ENCODE results near the gene GRK1. TPM values are rescaled to one million over a fixed set of nuclear protein-coding genes. Genes with fewer than 3 reads are reported as not detected.

GRK1 gene
- total and polyA plus RNA-seq, 2 of the 4 experiments (the other 2 are of a cell fraction), result not detected

DNA sequence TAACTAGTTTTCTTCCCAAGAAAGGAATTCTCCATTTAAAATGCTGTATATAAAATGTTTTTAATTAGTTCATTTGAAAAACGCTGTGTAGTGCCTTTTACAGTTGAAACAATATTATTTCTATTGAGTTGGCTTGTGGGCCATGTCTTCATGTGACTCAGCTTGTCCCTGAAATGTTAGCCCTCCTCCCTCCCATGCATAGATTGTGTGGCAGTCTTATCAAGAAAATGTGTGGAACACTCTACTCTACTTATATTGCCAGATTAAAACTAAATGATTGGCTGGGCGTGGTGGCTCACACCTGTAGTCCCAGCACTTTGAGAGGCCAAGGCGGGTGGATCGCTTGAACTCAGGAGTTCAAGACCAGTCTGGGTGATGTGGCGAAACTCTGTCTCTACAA lies 49.1 kb upstream of the GRK1 start:
- H3K79me1 ChIP-seq (ENCODE audit: low read depth in 1 of 2, low read length in 2 of 2), result peaks cover 31 to 69% of the 10 kb centered on the region in 2 experiments
- dilution Hi-C loops (cut with HindIII; ENCODE audit: low sequenced_read_pairs, unreplicated experiment) (no loop called here), intact Hi-C loops (cut with micrococcal nuclease) (no loop called here), in situ Hi-C loops (cut with MboI; ENCODE audit: low sequenced_read_pairs) (no loop called here)
- H3K18ac ChIP-seq (ENCODE audit: low read depth, low read length), result no peak overlapping the region
- no peak overlapping the region for H3K4ac ChIP-seq (ENCODE audit: low read depth, low read length)
- peaks cover 62% of the 10 kb centered on the region for H4K20me1 ChIP-seq (ENCODE audit: insufficient read depth, low read length)
- TF ChIP-seq, protein P1, sequence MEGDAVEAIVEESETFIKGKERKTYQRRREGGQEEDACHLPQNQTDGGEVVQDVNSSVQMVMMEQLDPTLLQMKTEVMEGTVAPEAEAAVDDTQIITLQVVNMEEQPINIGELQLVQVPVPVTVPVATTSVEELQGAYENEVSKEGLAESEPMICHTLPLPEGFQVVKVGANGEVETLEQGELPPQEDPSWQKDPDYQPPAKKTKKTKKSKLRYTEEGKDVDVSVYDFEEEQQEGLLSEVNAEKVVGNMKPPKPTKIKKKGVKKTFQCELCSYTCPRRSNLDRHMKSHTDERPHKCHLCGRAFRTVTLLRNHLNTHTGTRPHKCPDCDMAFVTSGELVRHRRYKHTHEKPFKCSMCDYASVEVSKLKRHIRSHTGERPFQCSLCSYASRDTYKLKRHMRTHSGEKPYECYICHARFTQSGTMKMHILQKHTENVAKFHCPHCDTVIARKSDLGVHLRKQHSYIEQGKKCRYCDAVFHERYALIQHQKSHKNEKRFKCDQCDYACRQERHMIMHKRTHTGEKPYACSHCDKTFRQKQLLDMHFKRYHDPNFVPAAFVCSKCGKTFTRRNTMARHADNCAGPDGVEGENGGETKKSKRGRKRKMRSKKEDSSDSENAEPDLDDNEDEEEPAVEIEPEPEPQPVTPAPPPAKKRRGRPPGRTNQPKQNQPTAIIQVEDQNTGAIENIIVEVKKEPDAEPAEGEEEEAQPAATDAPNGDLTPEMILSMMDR (conservative IDR thresholded peaks at IDR 0.05; ENCODE audit: low read depth, low read length), result no peak
- TF ChIP-seq BHLHE40 (IDR thresholded peaks at IDR 0.05; ENCODE audit: low read depth, low read length) (no peak), FOS (IDR thresholded peaks at IDR 0.05; ENCODE audit: low read depth, low read length) (no peak), SMC3 (IDR thresholded peaks at IDR 0.05; ENCODE audit: low read depth, low read length) (no peak), NFE2L2 (IDR thresholded peaks at IDR 0.05; ENCODE audit: low read depth, low read length) (no peak), RCOR1 (IDR thresholded peaks at IDR 0.05; ENCODE audit: insufficient replicate concordance, low read length) (no peak), RAD21 (IDR thresholded peaks at IDR 0.05; ENCODE audit: low read length) (no peak), MAZ (IDR thresholded peaks at IDR 0.05; ENCODE audit: borderline replicate concordance, low read depth, low read length) (no peak), CHD1 (IDR thresholded peaks at IDR 0.05; ENCODE audit: low read depth, low read length) (no peak), CEBPB (IDR thresholded peaks at IDR 0.05; ENCODE audit: low read depth, low read length) (no peak)
- TF ChIP-seq, protein P2, sequence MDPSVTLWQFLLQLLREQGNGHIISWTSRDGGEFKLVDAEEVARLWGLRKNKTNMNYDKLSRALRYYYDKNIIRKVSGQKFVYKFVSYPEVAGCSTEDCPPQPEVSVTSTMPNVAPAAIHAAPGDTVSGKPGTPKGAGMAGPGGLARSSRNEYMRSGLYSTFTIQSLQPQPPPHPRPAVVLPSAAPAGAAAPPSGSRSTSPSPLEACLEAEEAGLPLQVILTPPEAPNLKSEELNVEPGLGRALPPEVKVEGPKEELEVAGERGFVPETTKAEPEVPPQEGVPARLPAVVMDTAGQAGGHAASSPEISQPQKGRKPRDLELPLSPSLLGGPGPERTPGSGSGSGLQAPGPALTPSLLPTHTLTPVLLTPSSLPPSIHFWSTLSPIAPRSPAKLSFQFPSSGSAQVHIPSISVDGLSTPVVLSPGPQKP (IDR thresholded peaks at IDR 0.05; ENCODE audit: borderline replicate concordance, low read depth, low read length), result no peak
- H4K5ac ChIP-seq (ENCODE audit: low read depth, low read length), result no peak overlapping the region
- no peak overlapping the region for H3K4me2 ChIP-seq (ENCODE audit: low read depth, low read length)
- ChIA-PET POLR2A (ENCODE audit: unreplicated experiment) (no interaction called here), CTCF (no interaction called here)
- no peak overlapping the region for H2AK5ac ChIP-seq (ENCODE audit: low read depth, low read length)
- no peak overlapping the region for H2BK15ac ChIP-seq (ENCODE audit: low read depth, low read length)
- no peak overlapping the region for H2BK5ac ChIP-seq (ENCODE audit: low read depth, low read length, poor library complexity, severe bottlenecking)
- no peak overlapping the region for H3K23ac ChIP-seq (ENCODE audit: low read depth, low read length)
- ATAC-seq (ENCODE audit: low read depth) (no peak), DNase-seq (peak; percentile 6)
- H3K4me3 ChIP-seq (ENCODE audit: insufficient read depth, low read depth, low read length), result no peak overlapping the region
- H3K27me3 ChIP-seq (ENCODE audit: control insufficient read depth, insufficient read depth, low read length), result no peaks in the 10 kb centered on the region
- H3K4me1 ChIP-seq (ENCODE audit: control insufficient read depth, insufficient read depth, low read length), result peaks cover 13% of the 10 kb centered on the region
- H3K56ac ChIP-seq (ENCODE audit: extremely low read depth, insufficient read depth, low read length), result no peak overlapping the region
- H2AK9ac ChIP-seq (replicated peaks; ENCODE audit: low read depth, low read length, poor library complexity), result no peak overlapping the region
- H3K9me1 ChIP-seq (ENCODE audit: insufficient read depth, low read length), result peaks cover 24% of the 10 kb centered on the region
- no peak overlapping the region for H4K91ac ChIP-seq (ENCODE audit: insufficient read depth, low read depth, low read length)
- H3K36me3 ChIP-seq (ENCODE audit: control insufficient read depth, insufficient read depth, low read length), result peaks cover 14% of the 10 kb centered on the region
- H3K27ac ChIP-seq (ENCODE audit: insufficient read depth, low read length), result no peak overlapping the region
- H2BK20ac ChIP-seq (ENCODE audit: low read depth, low read length), result no peak overlapping the region
- WGBS, 2 experiments (ENCODE audit: extremely low coverage in 2 of 2, insufficient read length in 1 of 2), result no CpG with 5 or more reads among the region's 5 CpGs
- no peak overlapping the region for H2AFZ ChIP-seq (replicated peaks; ENCODE audit: low read length, poor library complexity)
- H4K8ac ChIP-seq (ENCODE audit: low read depth in 2 of 2, low read length in 2 of 2), result no peak overlapping the region
- BruUV-seq (replicated peaks), result no TSS peak
- no peak overlapping the region for H3K9ac ChIP-seq (ENCODE audit: low read depth, low read length)
- H3K9me3 ChIP-seq (ENCODE audit: control insufficient read depth, insufficient read depth, low read length), result no peaks in the 10 kb centered on the region
- no peak overlapping the region for H2BK120ac ChIP-seq (ENCODE audit: low read depth, low read length)
- H3K14ac ChIP-seq (replicated peaks; ENCODE audit: low read depth, low read length), result no peak overlapping the region

Measured in IMR-90 (cell line).